Fibroblast of skin of abdomen (primary cell): Measurements from ENCODE around the gene PLCH2.

ENCODE experiments used
- DNase-seq: peaks from one replicate; pipeline ENCODE4 v3.0.0-alpha.2; 2013

PLCH2 gene

DNA sequence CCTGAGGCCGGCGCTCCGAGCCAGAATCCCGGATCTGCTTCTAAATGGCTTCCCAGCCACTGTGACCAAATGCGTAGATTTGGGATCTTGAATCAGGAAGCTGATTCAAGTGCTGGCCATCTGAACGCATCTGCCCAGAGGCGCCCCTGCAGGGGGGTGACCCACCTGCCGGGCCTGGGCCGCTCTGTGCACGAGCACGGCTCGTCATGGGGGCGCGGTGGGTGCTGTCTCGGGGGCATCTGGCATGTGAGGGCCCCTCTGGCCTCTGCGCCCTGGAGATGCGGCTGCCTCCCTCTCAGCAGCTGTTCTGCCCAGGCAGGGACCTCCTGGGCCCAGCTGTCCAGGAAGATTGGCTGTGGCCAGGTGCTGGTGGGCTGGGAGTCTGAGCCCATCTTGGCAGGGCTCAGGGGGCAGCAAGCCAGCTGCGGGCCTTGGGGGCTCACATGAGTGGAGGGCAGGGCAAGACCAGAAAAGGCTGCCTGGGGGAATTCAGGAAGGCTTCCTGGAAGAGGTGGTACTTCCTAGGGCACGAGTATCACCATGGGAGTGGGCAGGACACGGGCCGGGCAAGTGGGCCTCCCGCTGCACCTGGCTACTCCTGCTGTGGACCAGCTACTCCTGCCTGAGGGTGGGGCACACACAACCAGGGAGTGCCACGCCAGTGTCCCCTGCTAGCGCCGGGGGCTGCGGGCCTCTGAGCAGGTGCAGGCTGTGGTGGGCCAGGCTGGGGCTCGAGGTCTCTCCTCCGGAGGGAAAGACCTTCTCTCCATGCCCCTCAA is 25.1 kb downstream of the PLCH2 start:
- DNase-seq = no peak

DNA sequence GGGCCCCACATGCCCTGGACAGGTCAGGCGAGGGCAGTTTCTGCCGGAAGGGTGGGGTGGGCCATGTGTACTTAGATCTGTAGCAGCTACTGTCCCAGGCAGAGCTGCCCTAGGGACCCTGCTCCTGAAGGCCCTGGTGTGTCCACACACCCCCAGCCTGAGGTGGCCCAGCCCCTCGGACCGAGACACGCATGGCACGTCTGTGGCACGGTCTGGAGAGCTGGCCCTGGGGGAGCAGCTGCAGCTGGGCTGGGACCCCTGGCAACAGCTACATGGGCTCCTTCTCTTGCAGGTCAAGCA is 25.7 kb downstream of the PLCH2 start:
- DNase-seq = no peak

DNA sequence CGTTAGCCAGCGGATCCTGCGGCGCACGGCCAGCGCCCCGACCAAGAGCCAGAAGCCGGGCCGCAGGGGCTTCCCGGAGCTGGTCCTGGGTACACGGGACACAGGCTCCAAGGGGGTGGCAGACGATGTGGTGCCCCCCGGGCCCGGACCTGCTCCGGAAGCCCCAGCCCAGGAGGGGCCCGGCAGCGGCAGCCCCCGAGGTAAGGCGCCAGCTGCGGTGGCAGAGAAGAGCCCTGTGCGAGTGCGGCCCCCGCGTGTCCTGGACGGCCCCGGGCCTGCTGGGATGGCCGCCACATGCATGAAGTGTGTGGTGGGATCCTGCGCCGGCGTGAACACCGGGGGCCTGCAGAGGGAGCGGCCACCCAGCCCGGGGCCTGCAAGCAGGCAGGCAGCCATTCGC is 26.1 kb downstream of the PLCH2 start:
- no peak for DNase-seq

DNA sequence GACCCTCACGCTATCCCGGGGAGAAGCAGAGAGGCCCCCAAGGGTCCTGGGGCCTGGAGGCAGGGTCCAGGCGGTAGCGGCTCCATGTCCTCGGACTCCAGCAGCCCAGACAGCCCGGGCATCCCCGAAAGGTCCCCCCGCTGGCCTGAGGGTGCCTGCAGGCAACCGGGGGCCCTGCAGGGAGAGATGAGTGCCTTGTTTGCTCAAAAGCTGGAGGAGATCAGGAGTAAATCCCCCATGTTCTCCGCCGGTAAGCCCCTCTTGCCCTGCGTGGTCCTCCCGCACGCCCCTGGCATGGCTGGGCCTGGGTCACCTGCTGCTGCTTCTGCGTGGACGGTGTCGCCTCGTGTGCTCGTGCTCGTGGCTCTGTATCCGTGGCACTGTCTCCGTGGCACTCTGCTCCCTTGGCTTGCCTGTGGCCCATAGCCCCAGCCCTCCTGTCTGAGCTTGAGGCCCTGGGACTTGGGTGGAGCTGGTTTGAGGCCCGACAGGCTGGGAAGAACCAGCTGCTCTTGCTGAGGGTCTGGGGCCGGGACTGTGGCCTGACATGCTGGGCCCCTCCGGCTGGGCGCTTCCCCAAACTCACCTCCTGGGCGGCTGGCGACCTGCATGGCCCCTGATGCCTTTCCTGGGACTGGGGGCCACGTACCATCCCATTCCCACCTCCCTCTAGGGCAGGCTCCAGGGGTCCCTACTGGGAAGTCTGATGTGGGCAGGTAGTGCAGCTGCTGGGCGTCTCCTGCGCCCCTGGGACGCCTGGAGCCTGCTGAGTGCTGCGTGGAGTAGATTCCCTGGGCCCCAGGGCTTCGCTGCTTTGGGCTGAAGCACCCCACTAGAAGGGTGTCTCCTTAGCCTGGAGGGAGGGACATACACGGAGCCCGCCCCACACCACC is 26.8 kb downstream of the PLCH2 start:
- DNase-seq = no peak

DNA sequence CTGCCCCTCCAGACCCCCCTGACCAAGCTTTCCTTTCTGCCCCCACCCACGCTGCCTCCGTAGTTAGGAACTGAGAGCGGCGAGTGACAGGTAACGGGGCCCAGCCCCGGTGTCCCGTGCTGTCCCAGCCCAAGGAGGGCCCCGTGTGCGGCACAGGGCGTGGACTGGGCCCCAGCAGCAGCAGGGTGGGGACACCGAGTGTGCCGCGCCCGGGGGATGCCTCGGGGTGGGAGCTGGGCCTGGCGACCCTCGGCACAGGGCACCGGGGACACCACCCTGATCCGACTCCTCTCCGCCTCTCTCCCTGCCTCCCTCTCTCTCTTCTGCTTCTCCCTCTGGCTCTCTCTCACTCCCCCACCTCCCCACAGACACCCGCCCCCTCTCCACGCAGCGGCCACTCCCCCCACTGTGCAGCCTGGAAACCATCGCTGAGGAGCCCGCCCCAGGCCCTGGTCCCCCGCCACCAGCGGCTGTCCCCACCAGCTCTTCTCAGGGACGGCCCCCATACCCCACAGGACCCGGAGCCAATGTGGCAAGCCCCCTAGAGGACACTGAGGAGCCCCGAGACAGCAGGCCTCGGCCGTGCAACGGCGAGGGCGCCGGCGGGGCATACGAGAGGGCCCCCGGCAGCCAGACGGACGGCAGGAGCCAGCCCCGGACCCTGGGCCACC is 27.6 kb downstream of the PLCH2 start:
- DNase-seq = no peak

DNA sequence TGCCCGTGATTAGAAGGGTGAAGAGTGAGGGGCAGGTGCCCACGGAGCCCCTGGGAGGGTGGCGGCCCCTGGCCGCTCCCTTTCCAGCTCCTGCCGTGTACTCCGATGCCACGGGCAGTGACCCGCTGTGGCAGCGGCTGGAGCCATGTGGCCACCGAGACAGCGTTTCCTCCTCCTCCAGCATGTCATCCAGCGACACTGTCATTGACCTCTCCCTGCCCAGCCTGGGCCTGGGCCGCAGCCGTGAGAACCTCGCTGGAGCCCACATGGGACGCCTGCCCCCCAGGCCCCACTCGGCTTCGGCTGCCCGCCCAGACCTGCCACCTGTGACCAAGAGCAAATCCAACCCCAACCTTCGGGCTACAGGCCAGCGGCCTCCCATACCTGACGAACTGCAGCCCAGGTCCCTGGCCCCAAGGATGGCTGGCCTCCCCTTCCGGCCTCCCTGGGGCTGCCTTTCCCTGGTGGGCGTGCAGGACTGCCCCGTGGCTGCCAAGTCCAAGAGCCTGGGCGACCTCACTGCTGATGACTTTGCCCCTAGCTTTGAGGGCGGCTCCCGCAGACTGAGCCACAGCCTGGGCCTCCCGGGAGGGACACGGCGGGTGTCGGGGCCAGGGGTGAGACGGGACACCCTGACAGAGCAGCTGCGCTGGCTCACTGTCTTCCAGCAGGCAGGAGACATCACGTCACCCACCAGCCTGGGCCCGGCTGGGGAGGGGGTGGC is 28.3 kb downstream of the PLCH2 start:
- no peak for DNase-seq

DNA sequence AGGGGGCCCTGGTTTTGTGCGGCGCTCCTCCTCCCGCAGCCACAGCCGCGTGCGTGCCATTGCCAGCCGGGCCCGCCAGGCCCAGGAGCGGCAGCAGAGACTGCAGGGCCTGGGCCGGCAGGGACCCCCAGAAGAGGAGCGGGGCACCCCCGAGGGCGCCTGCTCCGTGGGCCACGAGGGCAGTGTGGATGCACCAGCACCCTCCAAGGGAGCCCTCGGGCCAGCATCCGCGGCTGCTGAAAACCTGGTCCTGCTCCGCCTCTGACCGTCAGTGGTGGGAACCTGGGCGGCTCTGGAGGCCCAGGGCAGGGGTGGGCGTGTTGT is 28.8 kb downstream of the PLCH2 start:
- DNase-seq = no peak

DNA sequence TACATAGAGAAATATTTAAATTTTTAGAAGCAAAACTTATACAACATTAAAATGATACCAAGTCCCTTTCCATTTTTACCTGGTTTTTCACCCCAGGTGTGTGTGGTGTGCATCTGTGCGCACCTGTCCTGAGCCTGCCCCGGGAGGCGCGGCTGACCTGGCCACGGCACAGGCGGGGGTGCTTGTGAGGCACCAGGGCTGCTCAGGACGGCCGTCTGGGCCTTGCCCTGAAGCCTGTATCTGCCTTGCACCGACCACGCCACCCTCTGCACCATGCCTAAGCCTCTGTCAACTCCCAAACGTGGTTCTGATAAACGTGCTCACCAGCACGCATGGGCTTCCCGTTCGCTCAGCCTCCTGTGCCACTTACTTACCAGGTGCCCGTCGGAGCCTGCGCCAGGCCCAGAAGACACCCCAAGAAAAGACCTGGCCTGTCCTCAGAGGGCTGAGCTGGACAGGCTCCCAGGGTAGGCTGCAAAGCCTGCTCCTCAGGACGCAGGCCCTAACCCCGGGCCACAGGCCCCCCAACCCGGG is 29.4 kb downstream of the PLCH2 start:
- DNase-seq = no peak

DNA sequence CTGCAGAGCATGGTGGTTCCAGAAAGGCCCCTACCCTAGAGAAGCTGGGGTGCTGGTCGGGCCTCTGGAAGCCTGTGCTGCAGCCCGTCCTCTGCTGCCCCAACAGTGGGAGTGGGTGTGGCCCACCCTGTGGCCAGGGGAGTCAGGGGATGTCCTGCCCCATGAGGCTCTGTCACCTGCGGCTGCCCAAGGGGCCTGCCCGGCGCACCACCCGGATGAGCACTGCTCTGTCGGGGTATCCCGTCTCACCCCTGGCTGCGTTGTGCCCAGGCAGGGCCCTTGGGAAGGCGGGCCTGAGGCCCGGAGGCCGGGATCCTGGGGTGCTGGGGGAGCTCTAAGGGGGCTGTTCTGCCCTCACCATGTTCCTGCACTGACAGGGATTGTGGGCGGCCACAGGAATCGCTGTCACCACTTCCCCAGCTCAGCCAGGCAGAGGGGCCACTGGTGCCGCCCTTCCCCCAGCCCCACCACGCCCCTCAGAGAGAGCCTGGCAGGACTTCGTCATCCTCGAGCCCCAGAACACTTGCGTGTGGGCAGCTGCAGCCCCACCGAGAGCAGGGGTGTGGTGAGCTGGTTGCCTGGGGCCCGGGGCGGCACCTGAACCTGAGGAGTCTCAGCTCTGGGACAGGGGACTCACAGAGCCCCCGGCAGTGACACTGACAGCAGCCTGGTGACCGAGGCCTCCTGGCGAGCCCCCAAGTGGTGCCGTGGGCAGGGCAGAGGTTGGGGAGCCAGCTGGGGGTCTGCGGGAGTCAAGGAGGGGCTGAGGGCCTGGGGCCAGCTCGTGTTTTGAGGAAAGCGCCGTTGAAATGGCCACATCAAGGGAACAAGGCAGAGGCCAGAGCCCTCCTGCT is 30.1 kb downstream of the PLCH2 start:
- DNase-seq = no peak

DNA sequence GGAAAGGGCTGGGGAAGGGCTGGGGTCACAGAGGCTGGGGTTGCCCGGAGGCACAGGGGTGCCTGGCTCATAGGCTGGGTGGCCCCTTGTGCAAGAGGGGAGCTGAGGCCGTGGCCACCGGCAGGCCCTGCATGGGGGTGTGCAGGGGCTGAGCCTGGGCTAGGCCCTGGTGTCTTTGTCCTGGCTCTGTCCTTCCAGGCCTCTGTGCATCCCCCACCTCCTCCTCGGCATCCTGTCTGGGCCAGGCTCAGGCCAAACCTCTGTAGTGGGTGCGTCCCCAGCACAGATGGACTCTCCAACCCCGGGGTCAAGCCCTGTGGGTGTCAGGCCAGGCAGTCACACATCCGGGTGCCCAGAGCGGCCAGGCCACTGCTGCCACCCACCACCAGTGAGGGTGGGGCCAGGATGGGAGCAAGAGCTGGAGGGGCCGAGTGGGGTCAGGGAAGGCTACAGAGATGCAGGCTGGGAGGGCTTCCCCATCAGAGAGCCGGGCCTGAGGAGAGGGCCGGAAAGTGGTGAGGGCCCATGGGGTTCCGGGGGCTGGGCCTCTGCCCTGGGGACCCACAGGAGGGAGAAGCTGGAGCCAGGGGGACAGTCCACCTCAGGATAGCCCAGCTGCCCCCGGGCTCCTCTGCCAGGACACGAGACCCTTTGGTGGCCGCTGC is 30.9 kb downstream of the PLCH2 start:
- DNase-seq = no peak

DNA sequence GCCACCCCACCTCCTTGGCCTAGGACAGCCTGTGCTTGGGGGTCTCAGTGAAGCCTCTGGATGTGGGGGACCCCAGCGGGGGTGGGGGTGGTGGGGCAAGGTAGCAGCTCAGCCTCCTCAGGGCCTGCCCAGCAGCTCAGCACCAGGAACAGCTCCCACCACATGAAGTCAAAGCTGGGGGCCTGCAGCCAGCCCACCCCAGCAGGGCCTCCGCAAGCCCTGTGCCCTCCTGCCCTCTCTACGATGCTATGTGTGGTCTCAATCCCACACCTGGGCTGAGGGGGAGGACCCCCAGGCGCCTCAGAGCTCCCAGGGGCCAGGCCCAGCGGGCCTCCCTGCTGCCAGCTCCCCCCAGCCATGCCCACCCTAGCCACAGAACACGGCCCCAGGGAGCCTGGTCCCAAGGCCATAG is 31.7 kb downstream of the PLCH2 start:
- no peak for DNase-seq

DNA sequence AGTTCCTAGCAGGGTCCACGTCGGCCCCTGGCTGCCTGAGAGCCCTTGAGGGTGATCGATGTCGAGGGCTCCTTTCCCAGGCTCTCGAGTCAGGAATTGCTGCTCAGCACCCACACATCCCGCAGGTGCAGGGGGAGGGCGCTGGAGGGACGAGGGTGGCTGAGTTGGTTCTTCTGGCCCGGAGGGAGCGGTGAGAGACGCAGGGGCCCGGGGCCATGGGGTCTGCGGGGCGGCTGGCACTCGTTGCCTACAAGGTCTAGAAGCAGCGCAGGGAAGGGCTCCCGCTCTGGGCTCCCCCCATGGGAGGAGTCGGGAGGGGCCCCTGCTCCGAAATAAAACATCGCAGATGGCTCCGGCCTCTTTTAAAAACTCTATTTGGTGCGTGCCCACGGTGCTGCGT is 32.1 kb downstream of the PLCH2 start:
- DNase-seq = no peak

DNA sequence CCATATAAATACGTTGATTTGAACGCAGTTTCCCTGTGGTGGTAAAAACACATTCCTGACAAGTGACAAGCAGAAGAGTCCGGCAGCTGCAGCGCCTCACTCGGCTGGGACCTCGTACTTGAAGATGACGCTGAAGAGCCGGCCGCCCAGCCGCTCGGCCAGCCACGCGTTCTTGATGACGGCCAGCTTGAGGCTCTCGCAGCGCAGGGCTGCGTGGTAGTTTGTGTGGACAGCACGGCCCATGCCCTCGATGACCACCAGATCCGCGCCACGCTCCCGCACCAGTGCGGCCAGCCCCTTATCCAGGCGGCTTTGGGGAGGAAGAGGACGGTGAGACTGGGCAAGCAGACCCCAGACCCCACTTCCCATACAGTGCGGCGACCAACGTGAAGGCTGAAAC is 32.7 kb downstream of the PLCH2 start:
- DNase-seq = no peak

DNA sequence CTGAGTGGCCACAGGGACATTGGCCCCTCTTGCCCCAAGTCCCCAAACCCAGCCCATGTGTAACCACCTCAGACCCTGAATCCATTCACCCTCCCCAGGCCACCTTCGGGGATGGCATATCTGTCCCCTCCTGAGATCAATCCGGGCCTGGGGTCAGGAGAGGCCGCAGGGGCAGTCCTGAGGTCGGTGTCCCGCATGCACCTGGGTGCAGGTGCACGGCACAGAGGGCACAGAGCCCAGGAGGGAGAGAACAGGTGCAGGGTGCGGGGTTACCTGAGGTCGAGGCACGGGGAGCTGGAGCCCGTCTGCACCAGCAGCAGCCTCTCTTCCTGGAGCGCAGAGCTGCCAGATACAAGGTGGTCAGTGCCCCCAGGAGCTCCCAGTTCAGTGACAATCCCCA is 33.5 kb downstream of the PLCH2 start:
- no peak for DNase-seq

DNA sequence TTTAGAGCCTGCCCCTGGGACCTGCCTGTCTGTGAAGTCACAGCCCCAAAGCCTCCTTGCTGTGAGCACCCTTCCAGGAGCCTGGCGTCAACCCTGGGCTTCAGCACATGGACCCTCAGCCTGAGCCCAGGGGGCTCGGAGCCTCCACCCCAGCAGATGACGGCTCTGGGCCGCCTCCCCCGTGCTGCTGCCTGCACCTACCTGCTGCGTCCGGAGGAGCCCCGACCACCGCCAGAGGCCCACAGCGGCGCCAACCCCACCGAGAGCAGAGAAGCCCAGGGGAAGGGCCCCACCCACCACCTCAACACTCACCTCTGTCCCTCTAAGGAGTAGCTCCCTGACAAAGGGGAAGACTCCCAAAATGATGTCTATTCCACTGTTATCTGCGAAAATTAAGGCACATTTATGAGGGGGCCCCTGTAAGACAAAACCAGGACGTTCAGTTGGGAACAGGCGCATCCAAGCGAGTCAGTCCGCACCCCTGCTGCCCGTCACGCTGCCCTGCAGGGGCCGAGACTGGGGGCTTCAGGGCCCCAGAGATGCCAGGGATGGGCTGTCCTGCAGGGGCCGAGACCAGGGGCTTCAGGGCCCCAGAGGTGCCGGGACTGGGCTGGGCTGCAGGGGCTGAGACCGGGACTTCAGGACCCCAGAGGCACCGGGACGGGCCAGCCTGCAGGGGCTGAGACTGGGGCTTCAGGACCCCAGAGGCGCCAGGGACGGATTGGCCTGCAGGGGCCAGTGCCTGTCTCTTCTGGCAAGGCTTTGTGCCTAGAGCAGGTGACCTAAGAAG is 34.5 kb downstream of the PLCH2 start:
- DNase-seq = no peak

DNA sequence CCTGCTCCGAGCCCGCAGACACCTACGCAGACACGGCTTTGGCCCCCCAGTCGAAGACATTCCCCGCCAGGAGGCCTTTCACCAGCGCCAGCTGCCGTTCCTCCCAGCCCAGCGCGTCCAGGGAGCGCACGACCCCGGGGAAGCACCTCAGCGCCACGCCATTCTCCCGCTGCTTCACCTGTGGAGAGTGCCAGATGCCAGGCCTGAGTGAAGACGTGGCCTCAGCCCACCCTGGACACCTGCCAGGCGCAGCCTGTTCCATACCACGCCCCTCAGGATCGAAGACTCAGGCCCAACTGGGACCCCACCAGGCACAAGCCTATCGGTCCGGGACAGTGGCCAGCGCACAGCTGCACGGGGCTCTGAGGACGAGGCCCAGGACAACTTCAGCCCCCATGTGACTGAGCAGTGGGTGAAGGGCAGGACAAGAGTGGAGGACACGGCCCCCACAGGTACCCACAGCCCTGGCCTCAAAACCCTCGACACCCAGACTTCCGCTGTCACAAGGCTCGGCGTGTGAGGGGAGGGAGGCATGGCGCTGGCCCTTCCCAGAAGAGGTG is 36.9 kb downstream of the PLCH2 start:
- DNase-seq = no peak

DNA sequence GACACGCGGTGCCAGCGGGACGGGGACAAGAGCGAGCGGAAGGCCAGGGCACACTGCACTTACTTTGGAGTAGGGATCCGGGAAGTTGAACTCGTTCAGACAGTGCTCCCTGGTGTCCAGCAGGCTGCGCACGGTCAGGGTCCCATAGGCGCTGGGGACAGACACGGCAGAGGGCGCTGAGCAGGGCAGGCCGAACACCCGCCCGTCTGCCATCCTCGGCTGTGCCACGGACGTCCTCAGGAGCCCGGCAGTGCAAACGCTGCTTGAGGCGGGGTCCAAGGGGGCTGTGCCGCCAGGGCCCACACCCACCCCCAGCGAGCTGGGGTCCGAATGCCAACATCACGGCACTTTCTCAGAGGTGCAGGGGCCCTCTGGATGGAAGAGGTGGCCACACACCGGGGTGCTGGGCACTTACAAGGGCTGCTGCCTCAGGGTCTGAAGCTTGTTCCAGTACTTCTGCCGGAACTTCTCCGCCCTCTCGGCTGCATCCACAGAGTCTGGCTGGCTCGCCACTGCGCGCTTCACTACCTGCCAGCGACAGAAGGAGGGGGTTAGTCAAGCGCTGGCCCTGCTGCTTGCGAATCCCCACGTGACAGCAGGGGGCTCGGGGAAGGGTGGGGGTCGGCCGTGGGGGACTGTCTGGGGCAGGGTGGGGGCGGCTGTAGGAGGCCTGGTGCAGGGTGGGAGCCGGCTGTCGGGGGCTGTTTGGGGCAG is 38.0 kb downstream of the PLCH2 start:
- no peak for DNase-seq

DNA sequence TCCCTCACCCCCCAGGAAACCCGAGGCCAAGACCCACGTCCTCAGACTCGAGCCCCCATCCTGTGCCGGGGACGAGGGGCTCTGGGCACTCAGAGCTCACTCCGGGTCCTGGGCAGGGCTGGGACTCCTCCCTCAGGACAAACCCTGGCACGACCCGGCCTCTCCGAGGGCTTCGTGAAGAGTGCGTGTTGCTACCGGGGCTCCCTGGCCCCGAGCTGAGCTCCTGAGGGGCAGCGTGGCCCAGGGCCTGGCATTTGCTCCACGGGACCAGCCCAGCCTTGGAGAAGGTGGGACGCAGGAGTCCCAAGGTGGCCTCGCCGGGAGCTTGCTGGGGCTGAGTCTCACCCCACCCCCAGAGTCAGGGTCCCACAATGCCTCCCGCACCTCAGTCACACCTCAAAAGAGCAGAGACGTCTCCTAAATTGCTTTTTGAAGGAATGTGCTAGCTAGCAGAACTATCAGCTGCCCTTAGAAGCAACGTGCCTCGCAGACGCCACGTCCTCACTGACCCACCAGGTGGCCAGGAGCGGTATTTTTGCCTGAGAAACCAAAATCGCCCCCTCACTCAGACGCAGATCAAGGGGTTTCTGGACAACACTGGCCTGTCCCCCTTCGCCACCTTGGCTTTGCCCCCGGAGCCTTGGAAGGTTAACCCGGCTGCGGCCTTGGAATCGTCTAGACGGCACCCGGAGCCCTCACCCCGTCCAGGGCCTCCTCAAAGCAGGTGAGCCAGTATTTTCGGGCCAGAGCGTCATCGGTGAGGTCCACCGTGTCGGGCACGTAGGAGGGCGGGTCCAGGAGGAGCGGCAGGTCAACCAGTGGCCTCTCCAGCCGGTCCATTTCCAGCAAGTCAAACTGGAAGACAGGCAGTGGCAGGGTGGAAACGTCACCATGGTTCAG is 39.0 kb downstream of the PLCH2 start:
- DNase-seq = no peak

DNA sequence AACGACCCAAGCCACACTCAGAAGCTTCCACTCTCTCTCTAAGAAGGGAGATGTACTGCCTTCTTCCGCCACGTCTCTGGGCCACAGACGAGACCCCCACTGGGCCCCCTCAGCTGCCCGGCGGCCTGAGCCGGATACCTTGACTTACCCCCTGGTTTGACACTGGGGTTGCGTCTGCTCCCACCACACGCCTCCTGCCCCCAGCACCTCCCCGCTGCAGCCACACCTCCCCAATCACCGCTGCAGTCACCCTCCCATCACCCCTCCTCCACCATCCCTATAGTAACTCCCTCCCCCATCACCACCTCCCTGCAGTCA is 39.6 kb downstream of the PLCH2 start:
- no peak for DNase-seq
